Left kidney (tissue), 2 donors: ENCODE data around the gene TMEM63A. TPM values are rescaled to one million over a fixed set of nuclear protein-coding genes. Genes with fewer than 3 reads are reported as not detected.

ENCODE experiments used
- DNase-seq: peaks from one replicate; pipeline ENCODE4 v3.0.0-alpha.2; 2013
- polyA plus RNA-seq: library from polyadenylated mRNA; unstranded; fragments of 120-200 nt; gene quantifications from one replicate; pipeline ENCODE4 v1.2.1, GENCODE V29; 2013; ENCODE audit not compliant: insufficient read length

The TMEM63A gene
- polyA plus RNA-seq, 1 donor = 82.2 TPM

- DNase-seq = no peak
Observed at GRCh38 chr1:225886159-225887029, 4.2 kb upstream of the TMEM63A start.

- no peak for DNase-seq
Observed at GRCh38 chr1:225885336-225885735, 3.2 kb upstream of the TMEM63A start.

- DNase-seq = no peak
Observed at GRCh38 chr1:225883616-225884265, 1.6 kb upstream of the TMEM63A start.

- no peak for DNase-seq
Observed at GRCh38 chr1:225882694-225883615, 775 bp upstream of the TMEM63A start.

- DNase-seq = no peak
Observed at GRCh38 chr1:225881081-225881958, 860 bp downstream of the TMEM63A start.

GRCh38 chr1:225880636-225881035 is 1.5 kb downstream of the TMEM63A start:
- DNase-seq = no peak

- no peak for DNase-seq
Observed at GRCh38 chr1:225880222-225880588, 2.0 kb downstream of the TMEM63A start.

GRCh38 chr1:225879521-225880221 is 2.5 kb downstream of the TMEM63A start:
- no peak for DNase-seq

- no peak for DNase-seq
Observed at GRCh38 chr1:225878282-225878681, 3.9 kb downstream of the TMEM63A start.

- DNase-seq = no peak
Observed at GRCh38 chr1:225877580-225877979, 4.6 kb downstream of the TMEM63A start.

- DNase-seq = no peak
Observed at GRCh38 chr1:225876900-225877510, 5.2 kb downstream of the TMEM63A start.

GRCh38 chr1:225875044-225875815 is 7.0 kb downstream of the TMEM63A start:
- DNase-seq = no peak

GRCh38 chr1:225874431-225874830 is 7.7 kb downstream of the TMEM63A start:
- no peak for DNase-seq

GRCh38 chr1:225873281-225873850 is 8.8 kb downstream of the TMEM63A start:
- DNase-seq = no peak

- DNase-seq = no peak
Observed at GRCh38 chr1:225872075-225872430, 10.1 kb downstream of the TMEM63A start.

GRCh38 chr1:225871359-225872074 is 10.7 kb downstream of the TMEM63A start:
- no peak for DNase-seq

- DNase-seq = no peak
Observed at GRCh38 chr1:225870911-225871310, 11.3 kb downstream of the TMEM63A start.

GRCh38 chr1:225868631-225869330 is 13.4 kb downstream of the TMEM63A start:
- no peak for DNase-seq
